Measurements from ENCODE around the gene RGS14. TPM values are rescaled to one million over a fixed set of nuclear protein-coding genes. Genes with fewer than 3 reads are reported as not detected.

Gene RGS14
- total and polyA plus RNA-seq, 2 donors (not counting 3 experiments of a cell fraction or from before 2014, with no cell fraction given): 4.3 to 7.3 TPM

DNA sequence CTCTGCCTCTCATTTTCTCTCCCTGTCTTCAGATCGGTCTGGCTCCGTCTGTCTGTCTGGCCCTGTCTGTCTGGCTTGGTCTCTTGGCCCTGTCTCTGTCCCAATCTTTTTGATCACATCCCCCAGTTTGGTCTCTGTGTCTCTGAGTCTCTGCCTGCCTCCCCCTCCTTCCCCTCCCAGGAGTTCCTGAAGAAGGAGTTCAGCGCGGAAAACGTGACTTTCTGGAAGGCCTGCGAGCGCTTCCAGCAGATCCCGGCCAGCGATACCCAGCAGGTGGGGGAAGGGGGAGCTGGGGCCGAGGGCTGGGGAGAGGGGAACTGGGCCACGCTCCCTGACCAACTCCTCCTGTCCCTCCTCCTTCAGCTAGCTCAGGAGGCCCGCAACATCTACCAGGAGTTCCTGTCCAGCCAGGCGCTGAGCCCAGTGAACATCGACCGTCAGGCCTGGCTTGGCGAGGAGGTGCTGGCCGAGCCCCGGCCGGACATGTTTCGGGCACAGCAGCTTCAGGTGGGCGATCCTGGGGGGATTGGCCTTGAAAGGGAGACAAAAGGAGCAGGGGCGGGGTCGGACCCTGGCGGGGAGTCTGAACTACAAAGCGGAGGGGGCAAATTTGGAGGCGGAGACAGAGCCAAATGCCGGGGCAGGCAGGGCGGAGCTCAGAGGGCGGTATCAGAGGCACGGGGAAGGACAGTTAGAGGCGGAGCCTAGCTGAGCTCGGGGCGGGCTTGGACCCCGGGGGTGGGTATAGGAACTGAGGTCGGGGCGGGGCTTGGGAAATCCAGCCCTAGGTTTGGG is 9.0 kb downstream of the RGS14 start:
- Histone ChIP-seq H3K9me3 (replicated peaks; ENCODE audit: control insufficient read depth, insufficient read depth, low read length) (no peaks in the 10 kb centered on the region), H3K4me1 (ENCODE audit: control insufficient read depth, extremely low read depth, insufficient read depth, low read length) (peaks cover 21% of the 10 kb centered on the region), H4K20me1 (replicated peaks; ENCODE audit: control insufficient read depth, extremely low read depth, insufficient read depth, low read length) (no peaks in the 10 kb centered on the region), H3K4me2 (ENCODE audit: insufficient read depth, low read length) (peak overlapping the region; percentile 68), H3K79me2 (ENCODE audit: control insufficient read depth, insufficient read depth, low read length) (no peaks in the 10 kb centered on the region), H3K9me1 (replicated peaks; ENCODE audit: control insufficient read depth, extremely low read depth, insufficient read depth, low read length) (no peaks in the 10 kb centered on the region), H3K4me3 (replicated peaks in 1 of 3; ENCODE audit: insufficient read depth in 1 of 3, low read depth in 1 of 3, low read length in 3 of 3) (peak overlapping the region; percentile 35 to 41 (median 37)), H3K27ac (ENCODE audit: insufficient read depth, low read depth, low read length) (peak overlapping the region; percentile 62), H3K27me3 (ENCODE audit: control insufficient read depth in 2 of 2, insufficient read depth in 2 of 2, low read length in 2 of 2) (no peaks in the 10 kb centered on the region), H3K9ac (replicated peaks; ENCODE audit: extremely low read depth, insufficient read depth, low read length) (peak overlapping the region; percentile 78), H3K36me3 (ENCODE audit: control insufficient read depth in 2 of 2, extremely low read depth in 1 of 2, insufficient read depth in 2 of 2, low read length in 2 of 2) (no peaks in the 10 kb centered on the region), H2AFZ (ENCODE audit: low read depth, low read length) (peak overlapping the region; percentile 94)
- BruUV-seq (replicated peaks): TSS peak; percentile 34
- dilution Hi-C loops (cut with MboI; ENCODE audit: extremely low pct_ligation_motif_present, low sequenced_read_pairs) (no loop called here), intact Hi-C loops (cut with micrococcal nuclease) (loop anchor here (5.0 kb wide), 1 partner anchor 54 kb away; the partner anchor contains the start of gene MXD3)
- FAIRE-seq: peak; percentile 87
- ChIA-PET POLR2A (interaction anchor here (0.6 to 1.3 kb wide), 5 partner anchors 9 to 131 kb away, joined by 3 read pairs; partner anchors contain the start of genes GRK6, PDLIM7 and RGS14), CTCF (interaction anchor here (0.7 to 3.9 kb wide), 15 partner anchors 9 to 131 kb away, joined by 3 to 19 read pairs (median 5); partner anchors contain the start of genes LMAN2, PDLIM7, PRR7 and RGS14)
- peak; percentile 86 for DNase-seq (ENCODE audit: low read depth, low spot score)
- TF ChIP-seq JUN (IDR thresholded peaks at IDR 0.05; ENCODE audit: borderline replicate concordance, insufficient read depth, insufficient read length, low read depth) (no peak), MYC (IDR thresholded peaks at IDR 0.05; ENCODE audit: low read depth, low read length) (no peak), EZH2 (IDR thresholded peaks at IDR 0.05; ENCODE audit: borderline replicate concordance, low read depth, low read length, severe bottlenecking) (no peak), MAX (IDR thresholded peaks at IDR 0.05; ENCODE audit: insufficient read depth, insufficient read length) (no peak), FOS (IDR thresholded peaks at IDR 0.05; ENCODE audit: borderline replicate concordance, insufficient read depth, low read length) (no peak), GATA2 (IDR thresholded peaks at IDR 0.05; ENCODE audit: insufficient read depth, insufficient read length, low read depth, low read length) (no peak), POLR2AphosphoS5 (IDR thresholded peaks at IDR 0.05; ENCODE audit: insufficient read depth, low read depth, low read length) (no peak), POLR2A (IDR thresholded peaks at IDR 0.05; ENCODE audit: low read depth, low read length) (no peak)
- TF ChIP-seq, protein P1, sequence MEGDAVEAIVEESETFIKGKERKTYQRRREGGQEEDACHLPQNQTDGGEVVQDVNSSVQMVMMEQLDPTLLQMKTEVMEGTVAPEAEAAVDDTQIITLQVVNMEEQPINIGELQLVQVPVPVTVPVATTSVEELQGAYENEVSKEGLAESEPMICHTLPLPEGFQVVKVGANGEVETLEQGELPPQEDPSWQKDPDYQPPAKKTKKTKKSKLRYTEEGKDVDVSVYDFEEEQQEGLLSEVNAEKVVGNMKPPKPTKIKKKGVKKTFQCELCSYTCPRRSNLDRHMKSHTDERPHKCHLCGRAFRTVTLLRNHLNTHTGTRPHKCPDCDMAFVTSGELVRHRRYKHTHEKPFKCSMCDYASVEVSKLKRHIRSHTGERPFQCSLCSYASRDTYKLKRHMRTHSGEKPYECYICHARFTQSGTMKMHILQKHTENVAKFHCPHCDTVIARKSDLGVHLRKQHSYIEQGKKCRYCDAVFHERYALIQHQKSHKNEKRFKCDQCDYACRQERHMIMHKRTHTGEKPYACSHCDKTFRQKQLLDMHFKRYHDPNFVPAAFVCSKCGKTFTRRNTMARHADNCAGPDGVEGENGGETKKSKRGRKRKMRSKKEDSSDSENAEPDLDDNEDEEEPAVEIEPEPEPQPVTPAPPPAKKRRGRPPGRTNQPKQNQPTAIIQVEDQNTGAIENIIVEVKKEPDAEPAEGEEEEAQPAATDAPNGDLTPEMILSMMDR (IDR thresholded peaks at IDR 0.05; ENCODE audit: extremely low read depth in 1 of 2, insufficient read depth in 1 of 2, low read depth in 1 of 2, low read length in 2 of 2): no peak
